Stimulated activated naive B cell treated with anti-CD40 and anti-IgM and Interleukin-4, amounts not matched to agents 10 μg/mL and 1 μg/mL and 100 μg/mL, for 72 hours (primary cell): ENCODE results near the gene SLC2A13.
"Not testable (repeated sequence)": the region's sequence is repeated elsewhere in the genome, so short reads cannot be mapped to it uniquely, and the experiment has no call there.

Experiments
- ATAC-seq, 2 donors: fragments of 150-1000 bp; cut with Tn5 transposase; replicated peaks; 2 replicates each; pipeline ENCODE4 v1.10.0; 2021; ENCODE audit warnings: moderate library complexity in 1 of 2
- DNase-seq: peaks from one replicate; pipeline ENCODE4 v3.0.0; 2021
- H3K27ac Mint-ChIP-seq: one replicate; pipeline ENCODE4 v1.8.0; 2022; ENCODE audit warnings: mild to moderate bottlenecking, mixed read lengths
- H3K27me3 Mint-ChIP-seq, 2 donors: one replicate each; pipeline ENCODE4 v1.8.0; 2022; ENCODE audit warnings: mixed read lengths in 2 of 2
- H3K36me3 Mint-ChIP-seq, 2 donors: one replicate each; pipeline ENCODE4 v1.8.0; 2022; ENCODE audit warnings: mixed read lengths in 2 of 2, mild to moderate bottlenecking in 1 of 2
- H3K4me1 Mint-ChIP-seq, 2 donors: one replicate each; pipeline ENCODE4 v1.8.0; 2022; ENCODE audit warnings: mixed read lengths in 2 of 2, mild to moderate bottlenecking in 1 of 2
- H3K4me3 Mint-ChIP-seq, 2 donors: one replicate each; pipeline ENCODE4 v1.8.0; 2022; ENCODE audit warnings: mild to moderate bottlenecking in 2 of 2, mixed read lengths in 2 of 2, moderate library complexity in 1 of 2
- H3K9me3 Mint-ChIP-seq, 2 donors: one replicate each; pipeline ENCODE4 v1.8.0; 2022; ENCODE audit warnings: mixed read lengths in 2 of 2, mild to moderate bottlenecking in 1 of 2

The SLC2A13 gene

DNA sequence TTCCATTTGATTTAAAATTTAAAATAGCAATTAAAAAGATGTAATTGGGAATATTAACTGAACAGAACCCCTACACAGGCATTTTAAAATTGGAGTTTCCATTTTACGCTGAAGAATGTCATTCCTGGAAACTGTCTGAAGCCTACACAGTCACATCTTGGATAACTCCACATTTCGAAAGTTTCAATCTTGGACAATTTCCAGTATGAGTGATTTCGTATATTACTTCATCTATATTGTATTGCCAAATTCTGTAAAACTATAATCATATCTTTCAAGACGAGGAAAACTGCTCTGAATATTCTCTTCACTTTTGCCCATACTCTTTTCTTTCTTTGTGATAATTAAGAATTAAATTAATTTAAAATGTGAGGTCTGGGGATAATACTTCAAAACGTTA, 292.1 kb downstream of the SLC2A13 start:
- Mint-ChIP-seq H3K27ac (no peak overlapping the region), H3K36me3 (no peaks in the 10 kb centered on the region), H3K9me3 (peaks cover 0 to 2% of the 10 kb centered on the region in 2 donors), H3K27me3 (no peaks in the 10 kb centered on the region), H3K4me3 (no peak overlapping the region), H3K4me1 (no peaks in the 10 kb centered on the region)
- ATAC-seq, result no peak
- no peak for DNase-seq

DNA sequence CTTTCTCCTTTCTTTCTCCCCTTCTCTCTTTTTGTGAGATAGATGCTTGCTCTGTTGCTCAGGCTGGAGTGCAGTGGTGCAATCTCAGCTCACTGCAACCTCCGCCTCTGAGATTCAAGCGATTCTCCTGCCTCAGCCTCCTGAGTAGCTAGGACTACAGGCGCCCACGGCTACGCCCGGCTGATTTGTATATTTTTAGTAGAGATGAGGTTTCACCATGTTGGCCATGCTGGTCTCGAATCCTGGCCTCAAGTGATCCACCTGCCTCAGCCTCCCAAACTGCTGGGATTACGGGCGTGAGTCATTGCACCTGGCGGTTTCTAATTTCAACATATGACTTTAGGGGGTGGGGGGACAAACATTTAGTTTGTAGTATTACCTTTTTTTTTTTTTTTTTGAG, 293.4 kb downstream of the SLC2A13 start:
- not testable (repeated sequence) for ATAC-seq, H3K27ac Mint-ChIP-seq, DNase-seq, H3K27me3 Mint-ChIP-seq, H3K9me3 Mint-ChIP-seq, H3K4me3 Mint-ChIP-seq, H3K36me3 Mint-ChIP-seq, H3K4me1 Mint-ChIP-seq

DNA sequence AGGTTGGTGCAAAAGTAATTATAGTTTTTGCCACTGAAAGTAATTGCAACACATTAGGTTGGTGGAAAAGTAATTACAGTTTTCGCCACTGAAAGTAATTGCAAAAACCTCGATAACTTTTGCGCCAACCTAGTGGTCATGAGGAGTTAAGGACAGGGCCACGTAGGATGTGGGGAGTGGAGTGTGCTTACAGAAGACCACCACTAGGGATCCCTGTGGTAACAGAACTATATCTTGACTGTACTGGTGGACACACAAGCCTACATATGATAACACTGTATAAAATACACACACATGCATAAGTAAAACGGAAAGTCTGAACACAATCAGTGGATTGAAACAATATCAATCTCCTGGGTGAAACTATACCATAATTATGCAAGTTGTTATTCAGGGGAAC, 298.8 kb downstream of the SLC2A13 start:
- peak; percentile 56 to 73 for ATAC-seq
- no peak overlapping the region for H3K4me3 Mint-ChIP-seq

DNA sequence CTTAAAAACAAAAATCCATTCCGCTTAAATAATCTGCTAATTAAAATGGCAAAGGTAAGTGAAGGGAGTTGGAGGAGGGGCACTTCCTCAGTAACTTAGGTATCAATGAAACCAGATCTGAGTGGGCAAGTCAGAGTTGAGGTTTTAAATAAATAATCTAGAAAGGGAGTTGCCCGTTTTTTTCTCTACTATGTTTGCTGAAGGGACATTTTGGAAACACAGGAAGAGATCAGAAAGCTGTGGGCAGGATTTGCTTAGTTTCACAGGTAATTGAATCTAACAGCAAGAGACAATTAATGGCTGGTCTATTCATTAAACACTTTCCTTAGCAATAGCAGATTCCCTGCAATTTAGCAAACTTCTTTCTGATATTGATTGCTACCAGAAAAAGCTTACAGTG, 300.2 kb downstream of the SLC2A13 start:
- Mint-ChIP-seq H3K9me3 (peaks cover 0 to 2% of the 10 kb centered on the region in 2 donors), H3K27me3 (no peaks in the 10 kb centered on the region), H3K4me3 (no peak overlapping the region), H3K27ac (no peak overlapping the region), H3K36me3 (no peaks in the 10 kb centered on the region), H3K4me1 (peaks cover 2 to 7% of the 10 kb centered on the region in 2 donors)
- no peak for ATAC-seq
- DNase-seq, result no peak

More for the DNA sequence above, 298.8 kb downstream of the SLC2A13 start:
- no peaks in the 10 kb centered on the region for H3K27me3 Mint-ChIP-seq
- no peaks in the 10 kb centered on the region for H3K36me3 Mint-ChIP-seq
- no peak for DNase-seq
- no peak overlapping the region for H3K27ac Mint-ChIP-seq
- H3K9me3 Mint-ChIP-seq, result peaks cover 0 to 2% of the 10 kb centered on the region in 2 donors
- H3K4me1 Mint-ChIP-seq, result peaks cover 2 to 7% of the 10 kb centered on the region in 2 donors

DNA sequence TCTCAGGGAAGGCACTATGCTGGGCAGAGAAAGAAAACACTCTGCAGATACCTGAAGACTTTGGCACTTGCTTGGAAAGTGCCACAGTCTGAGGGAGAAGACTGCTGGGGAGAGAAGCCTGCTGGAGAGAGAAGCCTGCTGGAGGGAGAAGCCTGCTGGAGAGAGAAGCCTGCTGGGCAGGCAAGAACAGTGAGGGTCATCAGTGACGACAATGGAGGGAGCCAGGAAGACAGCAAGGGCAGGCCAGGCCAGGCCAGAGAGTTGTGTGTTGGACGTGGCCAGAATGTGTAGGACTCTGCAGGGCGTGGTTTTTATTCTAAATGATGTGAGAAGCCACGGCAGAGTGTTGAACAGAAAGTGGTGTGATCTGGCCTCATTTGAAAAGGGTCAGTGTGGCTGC, 301.0 kb downstream of the SLC2A13 start:
- Mint-ChIP-seq H3K27ac (no peak overlapping the region), H3K27me3 (no peaks in the 10 kb centered on the region), H3K36me3 (no peaks in the 10 kb centered on the region), H3K4me1 (peaks cover 2 to 7% of the 10 kb centered on the region in 2 donors), H3K4me3 (no peak overlapping the region), H3K9me3 (peaks cover 0 to 2% of the 10 kb centered on the region in 2 donors)
- ATAC-seq, result peak in 1 of 2 donors; percentile 21
- no peak for DNase-seq

DNA sequence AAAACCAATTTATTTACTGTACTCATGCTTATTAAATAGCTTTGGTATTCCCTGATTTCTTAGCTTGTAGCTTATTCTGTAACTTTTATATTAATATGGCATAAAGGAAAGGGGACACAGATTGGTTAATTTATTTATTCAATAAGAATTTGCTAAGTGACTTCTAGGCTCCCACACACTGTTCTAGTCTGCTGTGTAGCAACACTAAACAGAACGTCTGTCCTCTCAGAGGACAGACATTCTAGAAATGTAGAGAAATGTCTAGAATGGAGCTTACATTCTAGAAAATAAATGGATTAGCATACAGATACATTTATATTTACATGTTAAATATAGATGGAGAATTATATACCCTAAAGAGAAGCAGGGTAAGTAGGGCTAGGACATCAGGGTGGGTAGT, 301.4 kb downstream of the SLC2A13 start:
- ATAC-seq, result no peak
- Mint-ChIP-seq H3K4me1 (peaks cover 2 to 7% of the 10 kb centered on the region in 2 donors), H3K4me3 (no peak overlapping the region), H3K27me3 (no peaks in the 10 kb centered on the region), H3K9me3 (no peaks in the 10 kb centered on the region), H3K36me3 (no peaks in the 10 kb centered on the region), H3K27ac (no peak overlapping the region)
- DNase-seq, result no peak

DNA sequence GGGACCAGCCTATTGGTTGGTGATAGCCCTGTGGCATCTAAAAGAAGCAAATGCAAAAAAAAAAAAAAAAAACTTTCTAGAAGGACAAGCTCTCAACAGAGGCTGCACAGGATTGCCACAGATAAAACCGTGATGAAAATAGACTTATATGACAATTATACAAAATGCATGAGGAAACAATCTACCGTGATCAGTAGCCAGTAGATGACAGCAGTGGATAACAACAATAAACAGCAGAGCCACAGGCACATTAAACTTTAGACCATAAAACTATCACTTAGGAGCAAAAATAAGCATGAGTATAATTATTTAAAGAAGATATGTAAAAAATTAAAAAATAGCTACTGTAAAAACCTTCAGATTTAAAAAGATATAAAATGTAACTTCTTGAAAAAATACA, 302.7 kb downstream of the SLC2A13 start:
- DNase-seq (no peak), ATAC-seq (no peak)
- no peak overlapping the region for H3K27ac Mint-ChIP-seq
- H3K36me3 Mint-ChIP-seq, result no peaks in the 10 kb centered on the region
- H3K4me1 Mint-ChIP-seq, result peaks cover 2 to 7% of the 10 kb centered on the region in 2 donors
- no peaks in the 10 kb centered on the region for H3K27me3 Mint-ChIP-seq
- no peaks in the 10 kb centered on the region for H3K9me3 Mint-ChIP-seq
- no peak overlapping the region for H3K4me3 Mint-ChIP-seq

DNA sequence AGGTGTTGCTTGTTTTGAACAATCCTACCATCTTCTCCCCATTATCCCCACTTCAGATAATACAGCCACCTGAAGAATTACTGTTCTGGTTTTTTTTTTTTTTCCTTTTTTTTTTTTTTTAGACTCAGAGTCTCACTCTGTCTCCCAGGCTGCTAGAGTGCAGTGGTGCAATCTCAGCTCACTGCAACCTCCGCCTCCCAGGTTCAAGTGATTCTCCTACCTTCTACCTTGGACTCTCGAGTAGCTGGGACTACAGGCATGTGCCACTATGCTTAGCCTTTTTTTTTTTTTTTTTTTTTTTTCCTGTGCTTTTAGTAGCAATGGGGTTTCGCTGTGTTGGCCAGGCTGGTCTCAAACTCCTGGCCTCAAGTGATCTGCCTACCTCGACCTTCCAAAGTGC, 306.9 kb downstream of the SLC2A13 start:
- no peak for ATAC-seq
- no peak overlapping the region for H3K4me3 Mint-ChIP-seq
- no peaks in the 10 kb centered on the region for H3K27me3 Mint-ChIP-seq

DNA sequence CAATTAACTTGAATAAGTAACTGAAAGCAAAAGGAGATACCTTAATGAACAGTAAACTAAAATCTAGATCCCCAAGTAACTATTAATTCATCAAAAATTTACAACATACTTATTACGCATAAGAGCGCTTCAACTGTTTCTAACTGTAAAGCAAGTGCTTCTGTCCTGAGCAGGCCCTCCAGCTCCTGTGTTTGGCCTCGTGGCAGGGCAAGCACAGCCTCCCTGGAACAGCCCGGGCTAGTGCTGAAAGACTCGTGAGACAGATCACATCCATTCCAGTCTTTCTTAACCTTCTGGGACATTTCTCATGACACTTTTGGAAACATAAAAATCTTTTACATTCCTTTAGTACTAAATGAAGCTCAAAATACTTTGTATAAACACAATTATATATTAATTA, 307.5 kb downstream of the SLC2A13 start:
- ATAC-seq (no peak), DNase-seq (no peak)
- Mint-ChIP-seq H3K4me1 (peaks cover 0 to 2% of the 10 kb centered on the region in 2 donors), H3K4me3 (no peak overlapping the region), H3K36me3 (no peaks in the 10 kb centered on the region), H3K27ac (no peak overlapping the region), H3K27me3 (no peaks in the 10 kb centered on the region), H3K9me3 (no peaks in the 10 kb centered on the region)

More for the DNA sequence above, 306.9 kb downstream of the SLC2A13 start:
- Mint-ChIP-seq H3K36me3 (no peaks in the 10 kb centered on the region), H3K4me1 (peaks cover 0 to 2% of the 10 kb centered on the region in 2 donors), H3K9me3 (no peaks in the 10 kb centered on the region), H3K27ac (no peak overlapping the region)
- DNase-seq, result no peak

DNA sequence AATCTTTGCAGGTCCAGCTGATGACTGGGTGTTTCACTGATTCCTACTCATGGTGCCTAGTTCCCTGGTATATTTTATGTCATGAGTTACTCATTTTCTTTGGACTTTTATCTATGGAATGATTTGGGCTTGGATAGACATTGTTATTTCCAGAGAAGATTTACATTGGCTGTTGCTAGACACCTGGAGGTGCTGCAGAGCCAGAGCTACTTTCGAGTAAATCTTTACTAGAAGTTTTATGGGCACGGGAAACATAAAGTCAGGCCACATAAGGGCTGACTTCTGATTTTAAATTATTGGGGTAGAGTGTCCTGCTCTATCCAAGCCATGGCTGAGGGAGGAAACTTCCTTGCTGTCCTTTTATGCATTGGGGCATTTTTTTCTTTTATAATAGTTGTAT, 310.4 kb downstream of the SLC2A13 start:
- Mint-ChIP-seq H3K36me3 (no peaks in the 10 kb centered on the region), H3K27ac (no peak overlapping the region), H3K4me3 (no peak overlapping the region), H3K4me1 (peaks cover 0 to 2% of the 10 kb centered on the region in 2 donors), H3K9me3 (no peaks in the 10 kb centered on the region), H3K27me3 (no peaks in the 10 kb centered on the region)
- DNase-seq, result no peak
- ATAC-seq, result no peak

DNA sequence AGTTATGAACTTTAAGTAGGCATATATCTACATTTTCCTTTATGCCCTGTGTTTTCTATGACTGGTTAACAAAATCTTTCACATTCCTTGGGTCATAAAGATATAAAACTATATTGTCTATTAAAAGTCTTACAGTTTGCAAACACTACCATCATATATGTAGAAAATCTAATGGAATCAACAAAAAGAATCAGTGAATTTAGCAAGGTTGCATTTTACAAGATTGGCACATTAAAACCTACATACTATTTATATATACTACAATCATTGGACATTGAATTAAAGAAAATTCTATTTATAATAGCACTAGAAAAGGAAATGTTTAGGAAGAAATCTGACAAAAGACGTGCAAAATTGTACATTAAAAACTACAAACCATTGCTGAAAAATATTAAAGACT, 312.9 kb downstream of the SLC2A13 start:
- no peak for ATAC-seq
- Mint-ChIP-seq H3K4me3 (no peak overlapping the region), H3K4me1 (peaks cover 0 to 2% of the 10 kb centered on the region in 2 donors), H3K36me3 (no peaks in the 10 kb centered on the region), H3K27ac (no peak overlapping the region), H3K9me3 (no peaks in the 10 kb centered on the region), H3K27me3 (no peaks in the 10 kb centered on the region)
- DNase-seq, result no peak

DNA sequence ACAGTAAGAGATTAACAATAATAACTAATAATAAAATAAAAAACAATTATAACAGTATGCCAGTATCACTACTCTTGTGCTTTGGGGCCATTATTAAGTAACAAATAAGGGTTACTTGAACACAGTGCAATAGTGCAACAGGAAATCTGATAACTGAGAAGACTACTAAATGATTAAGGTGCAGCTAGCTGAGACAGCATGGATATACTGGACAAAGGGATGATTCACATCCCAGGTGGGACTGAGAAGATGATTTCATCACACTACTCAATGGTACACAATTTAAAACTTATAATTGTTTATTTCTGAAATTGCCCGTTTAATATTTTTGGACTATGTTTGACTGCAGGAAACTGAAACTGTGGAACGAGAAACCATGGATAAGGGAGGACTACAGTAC, 317.6 kb downstream of the SLC2A13 start:
- H3K4me1 Mint-ChIP-seq, result no peaks in the 10 kb centered on the region
- H3K27me3 Mint-ChIP-seq, result no peaks in the 10 kb centered on the region
- H3K4me3 Mint-ChIP-seq, result no peak overlapping the region
- ATAC-seq (no peak), DNase-seq (no peak)
- no peak overlapping the region for H3K27ac Mint-ChIP-seq
- peaks cover 0 to 2% of the 10 kb centered on the region in 2 donors for H3K9me3 Mint-ChIP-seq
- peaks cover 0 to 5% of the 10 kb centered on the region in 2 donors for H3K36me3 Mint-ChIP-seq

DNA sequence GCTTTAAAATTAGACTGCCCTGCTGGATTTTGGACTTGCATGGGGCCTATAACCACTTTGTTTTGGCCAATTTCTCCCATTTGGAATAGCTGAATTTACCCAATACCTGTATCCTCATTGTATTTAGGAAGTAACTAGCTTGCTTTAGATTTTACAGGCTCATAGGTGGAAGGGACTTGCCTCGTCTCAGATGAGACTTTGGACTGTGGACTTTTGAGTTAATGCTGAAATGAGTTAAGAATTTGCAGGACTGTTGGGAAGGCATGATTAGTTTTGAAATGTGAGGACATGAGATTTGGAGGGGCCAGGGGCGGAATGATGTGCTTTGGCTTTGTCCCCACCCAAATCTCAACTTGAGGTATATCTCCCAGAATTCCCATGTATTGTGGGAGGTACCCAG, 320.1 kb downstream of the SLC2A13 start:
- not testable (repeated sequence) for H3K9me3 Mint-ChIP-seq, DNase-seq, H3K4me3 Mint-ChIP-seq, H3K4me1 Mint-ChIP-seq, H3K27me3 Mint-ChIP-seq, ATAC-seq, H3K27ac Mint-ChIP-seq, H3K36me3 Mint-ChIP-seq

DNA sequence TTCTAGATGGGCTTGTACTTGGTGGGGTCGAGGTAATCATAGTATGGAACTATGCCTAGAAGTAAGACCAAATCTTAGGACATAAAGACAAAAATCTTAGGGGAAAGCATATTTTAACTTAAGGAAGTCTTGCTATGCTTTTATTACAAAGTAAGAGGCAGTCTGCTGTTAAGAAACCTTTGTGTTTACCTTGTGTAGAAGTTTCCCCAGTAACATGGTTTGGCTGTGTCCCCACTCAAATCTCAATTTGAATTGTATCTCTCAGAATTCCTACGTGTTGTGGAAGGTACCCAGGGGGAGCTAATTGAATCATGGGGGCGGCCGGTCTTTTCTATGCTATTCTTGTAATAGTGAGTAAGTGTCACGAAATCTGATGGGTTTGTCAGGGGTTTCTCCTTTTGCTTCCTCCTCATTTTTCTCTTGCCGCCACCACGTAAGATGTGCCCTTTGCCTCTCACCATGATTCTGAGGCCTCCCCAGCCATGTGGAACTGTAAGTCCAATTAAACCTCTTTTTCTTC, 323.8 kb downstream of the SLC2A13 start:
- no peaks in the 10 kb centered on the region for H3K27me3 Mint-ChIP-seq
- ATAC-seq (no peak), DNase-seq (no peak)
- H3K27ac Mint-ChIP-seq, result no peak overlapping the region
- no peak overlapping the region for H3K4me3 Mint-ChIP-seq
- peaks cover 5% of the 10 kb centered on the region in 2 donors for H3K36me3 Mint-ChIP-seq
- H3K9me3 Mint-ChIP-seq, result peaks cover 5 to 6% of the 10 kb centered on the region in 2 donors
- H3K4me1 Mint-ChIP-seq, result no peaks in the 10 kb centered on the region

DNA sequence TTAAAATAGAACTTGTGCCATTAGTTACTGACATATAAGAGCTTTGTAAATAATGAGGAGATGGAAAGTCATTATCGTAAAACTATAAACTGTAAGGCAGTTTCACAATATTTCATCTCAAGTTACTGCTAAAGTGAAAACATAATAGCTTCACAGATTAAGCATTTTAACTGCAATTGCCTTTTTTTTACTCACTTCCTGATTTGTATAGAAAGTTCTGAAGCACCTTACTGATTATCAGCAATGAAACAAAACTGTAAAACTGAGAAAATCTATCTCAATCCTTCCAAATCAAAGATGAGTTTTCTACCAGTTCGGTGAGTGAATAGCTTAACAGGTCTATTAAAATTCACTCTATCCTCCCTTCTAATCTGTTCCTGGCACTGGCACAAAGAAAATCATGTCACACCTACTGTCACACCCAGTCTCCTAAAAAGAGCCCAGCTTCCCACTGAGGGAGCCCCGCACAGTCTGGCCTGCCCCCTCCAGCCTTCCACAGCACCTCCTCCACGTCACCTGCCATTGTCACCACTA, 324.9 kb downstream of the SLC2A13 start:
- Mint-ChIP-seq H3K27me3 (no peaks in the 10 kb centered on the region), H3K4me1 (no peaks in the 10 kb centered on the region), H3K9me3 (peaks cover 4 to 5% of the 10 kb centered on the region in 2 donors), H3K4me3 (no peak overlapping the region), H3K36me3 (peaks cover 4 to 5% of the 10 kb centered on the region in 2 donors), H3K27ac (no peak overlapping the region)
- DNase-seq (no peak), ATAC-seq (no peak)
